HG03442 (cell line): ENCODE measurements around the gene C6orf15.

Source experiments
- ATAC-seq: cut with Tn5 transposase; IDR thresholded peaks from one replicate; pipeline ENCODE4 v1.9.1; 2021; ENCODE audit warnings: mild to moderate bottlenecking, moderate library complexity; ENCODE audit not compliant: unreplicated experiment

Gene C6orf15

GRCh38 chr6:31110825-31111582 is 1.4 kb downstream of the C6orf15 start:
- ATAC-seq, result no peak

- no peak for ATAC-seq
Measured at GRCh38 chr6:31107052-31107451, 5.3 kb downstream of the C6orf15 start.

- ATAC-seq, result no peak
Measured at GRCh38 chr6:31103136-31103535, 9.2 kb downstream of the C6orf15 start.

GRCh38 chr6:31098449-31098938 is 13.9 kb downstream of the C6orf15 start:
- no peak for ATAC-seq

- ATAC-seq, result no peak
Measured at GRCh38 chr6:31096656-31097055, 15.7 kb downstream of the C6orf15 start.

- ATAC-seq, result no peak
Measured at GRCh38 chr6:31096215-31096614, 16.2 kb downstream of the C6orf15 start.

GRCh38 chr6:31094389-31094881 is 17.9 kb downstream of the C6orf15 start:
- ATAC-seq, result no peak

- no peak for ATAC-seq
Measured at GRCh38 chr6:31092769-31093505, 19.4 kb downstream of the C6orf15 start.

GRCh38 chr6:31092238-31092637 is 20.1 kb downstream of the C6orf15 start:
- ATAC-seq, result no peak

GRCh38 chr6:31091680-31092079 is 20.7 kb downstream of the C6orf15 start:
- ATAC-seq, result no peak

GRCh38 chr6:31090973-31091364 is 21.4 kb downstream of the C6orf15 start:
- no peak for ATAC-seq

- no peak for ATAC-seq
Measured at GRCh38 chr6:31090275-31090972, 22.0 kb downstream of the C6orf15 start.

- no peak for ATAC-seq
Measured at GRCh38 chr6:31087494-31088089, 24.8 kb downstream of the C6orf15 start.

GRCh38 chr6:31086788-31087440 is 25.5 kb downstream of the C6orf15 start:
- ATAC-seq, result no peak

- ATAC-seq, result no peak
Measured at GRCh38 chr6:31083742-31084354, 28.5 kb downstream of the C6orf15 start.

- ATAC-seq, result no peak
Measured at GRCh38 chr6:31081872-31082271, 30.5 kb downstream of the C6orf15 start.

GRCh38 chr6:31079656-31080261 is 32.6 kb downstream of the C6orf15 start:
- no peak for ATAC-seq

- no peak for ATAC-seq
Measured at GRCh38 chr6:31076611-31077010, 35.8 kb downstream of the C6orf15 start.

- ATAC-seq, result no peak
Measured at GRCh38 chr6:31075528-31075927, 36.8 kb downstream of the C6orf15 start.

- no peak for ATAC-seq
Measured at GRCh38 chr6:31074401-31074800, 38.0 kb downstream of the C6orf15 start.
